Panc1 (cell line): Measurements from ENCODE around the gene NFATC4.

ENCODE experiments used
- CTCF ChIP-seq: fragments of 450-650 bp; IDR thresholded peaks from 2 replicates; pipeline ENCODE4 v1.5.1; 2017; ENCODE audit warnings: mild to moderate bottlenecking
- POLR2AphosphoS5 ChIP-seq: IDR thresholded peaks from 2 replicates; pipeline ENCODE4 v1.6.1; 2012; ENCODE audit warnings: mild to moderate bottlenecking, low read depth, low read length, moderate library complexity
- REST ChIP-seq, 2 experiments: IDR thresholded peaks; 2 replicates each; pipeline ENCODE4 v1.6.1; 2011 to 2012; ENCODE audit warnings: low read depth in 2 of 2, control low read depth in 1 of 2, low read length in 1 of 2, mild to moderate bottlenecking in 1 of 2, moderate library complexity in 1 of 2; ENCODE audit not compliant: insufficient read depth in 1 of 2
- SIN3A ChIP-seq: IDR thresholded peaks from 2 replicates; pipeline ENCODE4 v1.6.1; 2012; ENCODE audit warnings: low read depth, mild to moderate bottlenecking, low read length, moderate library complexity, borderline replicate concordance; ENCODE audit not compliant: insufficient read depth

- TF ChIP-seq CTCF (no peak), REST (IDR thresholded peaks at IDR 0.05; ENCODE audit: insufficient read depth in 1 of 2, low read depth in 2 of 2, low read length in 1 of 2) (no peak), POLR2AphosphoS5 (no peak), SIN3A (no peak)
Measured at GRCh38 chr14:24339284-24340151, 28.5 kb upstream of the NFATC4 start, which contains the start of gene RIPK3.
